PC-3 (cell line): Measurements from ENCODE around the gene IFNGR2.
"Not testable (repeated sequence)": the region's sequence is repeated elsewhere in the genome, so short reads cannot be mapped to it uniquely, and the experiment has no call there.

Experiments
- CTCF ChIP-seq: fragments of 300-600 bp; sonication (generic); conservative IDR thresholded peaks from 2 replicates; pipeline ENCODE4 v1.5.1; 2017; ENCODE audit warnings: antibody characterized with exemption, low read depth, mild to moderate bottlenecking, low read length
- EZH2 ChIP-seq: fragments of 300-600 bp; sonication (generic); IDR thresholded peaks from one replicate; pipeline ENCODE4 v1.6.1; 2017; ENCODE audit warnings: antibody characterized with exemption, mild to moderate bottlenecking, low read length; ENCODE audit not compliant: unreplicated experiment
- EZH2phosphoT487 ChIP-seq: fragments of 300-600 bp; sonication (generic); IDR thresholded peaks from 2 replicates; pipeline ENCODE4 v1.6.1; 2018; ENCODE audit warnings: mild to moderate bottlenecking, antibody characterized with exemption, low read length, borderline replicate concordance

DNA sequence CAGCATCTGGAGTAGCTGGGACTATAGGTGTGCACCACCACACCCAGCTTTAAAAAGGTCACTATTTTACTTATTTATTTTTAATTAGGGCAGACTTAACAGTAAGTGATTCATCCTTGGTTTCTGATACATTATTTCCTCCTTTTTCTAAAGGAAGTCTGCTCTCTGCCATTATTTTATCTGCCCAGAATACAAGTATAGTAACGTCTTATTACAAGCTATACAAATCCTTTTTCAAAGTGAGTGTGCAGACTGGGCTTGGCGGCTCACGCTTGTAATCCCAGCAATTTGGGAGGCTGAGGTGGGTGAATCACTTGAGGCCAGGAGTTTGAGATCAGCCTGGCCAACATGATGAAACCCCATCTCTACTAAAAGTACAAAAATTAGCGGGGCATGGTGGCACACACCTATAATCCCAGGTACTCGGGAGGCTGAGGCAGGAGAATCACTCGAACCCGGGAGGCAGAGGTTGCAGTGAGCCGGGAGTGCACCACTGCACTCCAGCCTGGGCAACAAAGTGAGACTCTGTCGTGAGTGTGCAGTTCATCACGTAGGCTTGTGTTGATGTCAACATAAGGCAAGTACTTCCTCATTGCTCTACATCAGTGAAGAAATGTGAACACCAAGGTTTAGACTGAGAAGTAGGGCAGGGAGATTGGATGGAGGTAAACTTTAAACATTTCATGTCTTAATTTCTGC is 39.2 kb upstream of the IFNGR2 start:
- not testable (repeated sequence) for TF ChIP-seq CTCF, EZH2, EZH2phosphoT487
